K562 (cell line): Measurements from ENCODE around the gene DLL4. TPM values are rescaled to one million over a fixed set of nuclear protein-coding genes. Genes with fewer than 3 reads are reported as not detected.
A peak's percentile ranks its signal among the peaks of the same experiment; 100 is the strongest.

Experiments used
- ATAC-seq: fragments of 200-7000 bp; cut with Tn5 transposase; 3 replicates; pipeline ENCODE4 v1.9.1; 2020; ENCODE audit warnings: moderate library complexity
- BruUV-seq: library from RNA; stranded (reverse); fragments of 400-500 nt; replicated peaks from 2 replicates; lab custom pipeline; 2021; lab: Mats Ljungman, UMichigan
- CTCF ChIA-PET: fragments of 300-600 bp; formaldehyde crosslinking; extraction: SDS; loops from one replicate; lab custom pipeline; 2021; ENCODE audit warnings: low intra/inter-chr PET ratio; lab: Yijun Ruan, JAX
- POLR2A ChIA-PET: fragments of 300-600, 350-650 bp; sonication (Branson Sonifier 250); formaldehyde crosslinking; extraction: SDS; loops from one replicate; lab custom pipeline; 2021; ENCODE audit warnings: antibody characterized with exemption, inconsistent platforms; lab: Yijun Ruan, JAX
- DNase-seq, 4 experiments: peaks; one replicate each; pipeline versions ENCODE4 v3.0.0 to v3.0.0-alpha.2; 2011 to 2018; ENCODE audit warnings: low spot score in 3 of 4, mixed read lengths in 3 of 4; ENCODE audit errors: extremely low read depth in 1 of 4
- FAIRE-seq: peaks from 2 replicates; lab custom pipeline; 2011; peaks lifted over from hg19 to GRCh38; lab: Jason Lieb, UNC
- H2AFZ ChIP-seq: 2 replicates; pipeline ENCODE4 v1.6.0; 2011; ENCODE audit warnings: low read depth, low read length, control low read depth, inconsistent platforms
- H3K27ac ChIP-seq: fragments of 200-600 bp; 3 replicates; pipeline ENCODE4 v1.8.0; 2011; ENCODE audit warnings: low read depth, mild to moderate bottlenecking, control low read depth, inconsistent platforms, low read length, moderate library complexity, mixed read lengths; ENCODE audit errors: extremely low read depth
- H3K27me3 ChIP-seq, 2 experiments: fragments of 300-600 bp in 1 of 2; 2 replicates in 1 of 2; 3 replicates in 1 of 2; pipeline versions ENCODE4 v1.6.0 to v1.8.0; 2011; ENCODE audit warnings: inconsistent platforms in 2 of 2, low read length in 2 of 2, mild to moderate bottlenecking in 1 of 2, mixed read lengths in 1 of 2, moderate library complexity in 1 of 2; ENCODE audit not compliant: control insufficient read depth in 2 of 2, insufficient read depth in 2 of 2
- H3K36me3 ChIP-seq: fragments of 300-600 bp; 3 replicates; pipeline ENCODE4 v1.8.0; 2011; ENCODE audit warnings: mild to moderate bottlenecking, low read length, inconsistent platforms; ENCODE audit not compliant: control insufficient read depth, insufficient read depth
- H3K4me1 ChIP-seq, 2 experiments: fragments of 200-600 bp in 1 of 2; replicated peaks in 1 of 2; 2 replicates in 1 of 2; 3 replicates in 1 of 2; pipeline versions ENCODE4 v1.5.1 to v1.8.0; 2011; ENCODE audit warnings: inconsistent platforms in 2 of 2, low read length in 2 of 2, mild to moderate bottlenecking in 1 of 2, mixed read lengths in 1 of 2, moderate library complexity in 1 of 2; ENCODE audit not compliant: control insufficient read depth in 2 of 2, insufficient read depth in 2 of 2
- H3K4me2 ChIP-seq: 2 replicates; pipeline ENCODE4 v1.6.1; 2011; ENCODE audit warnings: low read length, control low read depth, inconsistent platforms, mixed read lengths; ENCODE audit not compliant: insufficient read depth
- H3K4me3 ChIP-seq: fragments of 200-600 bp; sonication (generic), shearing (Covaris generic); 2 replicates; pipeline ENCODE4 v1.5.1; 2016; ENCODE audit warnings: control low read depth, inconsistent platforms
- H3K79me2 ChIP-seq: fragments of 200-600 bp; 3 replicates; pipeline ENCODE4 v1.8.0; 2011; ENCODE audit warnings: low read length, inconsistent platforms; ENCODE audit not compliant: control insufficient read depth, insufficient read depth
- H3K9ac ChIP-seq, 2 experiments: 2 replicates each; pipeline versions ENCODE4 v1.6.0 to v1.6.1; 2011; ENCODE audit warnings: low read depth in 2 of 2, low read length in 2 of 2, control low read depth in 1 of 2, inconsistent platforms in 1 of 2, mild to moderate bottlenecking in 1 of 2, mixed read lengths in 1 of 2; ENCODE audit not compliant: insufficient read depth in 1 of 2
- H3K9me1 ChIP-seq: one replicate; pipeline ENCODE4 v1.6.0; 2011; ENCODE audit warnings: inconsistent platforms, mild to moderate bottlenecking, low read length, moderate library complexity; ENCODE audit not compliant: control insufficient read depth, insufficient read depth
- H3K9me3 ChIP-seq: replicated peaks from 2 replicates; pipeline ENCODE4 v1.5.1; 2011; ENCODE audit warnings: low read depth, low read length, inconsistent platforms; ENCODE audit not compliant: control insufficient read depth, insufficient read depth
- H4K20me1 ChIP-seq: replicated peaks from 2 replicates; pipeline ENCODE4 v1.6.1; 2011; ENCODE audit warnings: low read length, inconsistent platforms, mixed read lengths; ENCODE audit not compliant: control insufficient read depth, insufficient read depth
- DNMT1 ChIP-seq: fragments of 450-650 bp; IDR thresholded peaks from 2 replicates; pipeline ENCODE4 v1.6.1; 2016; ENCODE audit warnings: antibody characterized with exemption, mild to moderate bottlenecking
- EP400 ChIP-seq: fragments of 450-650 bp; IDR thresholded peaks from 2 replicates; pipeline ENCODE4 v1.6.1; 2017; ENCODE audit warnings: antibody characterized with exemption, mild to moderate bottlenecking, moderate library complexity
- HDAC6 ChIP-seq: IDR thresholded peaks from 2 replicates; pipeline ENCODE4 v1.6.1; 2012; ENCODE audit warnings: low read depth, mild to moderate bottlenecking, control low read depth, inconsistent platforms, low read length, moderate library complexity
- HMGN3 ChIP-seq: IDR thresholded peaks from 2 replicates; pipeline ENCODE4 v1.6.1; 2011; ENCODE audit warnings: borderline replicate concordance, low read depth, mild to moderate bottlenecking, mixed read lengths, low read length; ENCODE audit not compliant: insufficient read length; ENCODE audit errors: extremely low read depth
- NBN ChIP-seq: fragments of 450-650 bp; IDR thresholded peaks from 2 replicates; pipeline ENCODE4 v1.6.1; 2016; ENCODE audit warnings: low read depth, mild to moderate bottlenecking
- NR2C1 ChIP-seq, 2 experiments: fragments of 450-650 bp; IDR thresholded peaks; 2 replicates each; pipeline ENCODE4 v1.6.1; 2017; ENCODE audit warnings: mild to moderate bottlenecking in 2 of 2, antibody characterized with exemption in 1 of 2, inconsistent platforms in 1 of 2, missing compliant biosample characterization in 1 of 2, missing genetic modification characterization in 1 of 2
- YBX1 ChIP-seq: fragments of 450-650 bp; IDR thresholded peaks from 2 replicates; pipeline ENCODE4 v1.7.1; 2016; ENCODE audit warnings: mild to moderate bottlenecking
- WGBS: fragments of 100-300 bp; shearing (Covaris generic); methylation state at CpG from one replicate; pipeline ENCODE4 v1.1.6; 2016; ENCODE audit warnings: low coverage, mixed read lengths; ENCODE audit not compliant: insufficient coverage; ENCODE audit errors: missing lambda C conversion rate; 5-methylcytosine and 5-hydroxymethylcytosine counted together
- in situ Hi-C: fragments of 300-500 bp; cut with MboI; formaldehyde crosslinking; loops from 4 replicates; pipeline ENCODE4 v1.15.0; 2018; ENCODE audit warnings: inconsistent platforms, mixed read lengths
- intact Hi-C: fragments of 100-400 bp; cut with micrococcal nuclease; formaldehyde crosslinking; loops from 2 replicates; pipeline ENCODE4 v1.14.2; 2022
- polyA plus RNA-seq, 8 experiments: library from polyadenylated mRNA; depleted of rRNA in 4 of 8; stranded (reverse) in 5 of 8; unstranded in 3 of 8; fragments of >200 nt; fragmentation: Nextera tagmentation in 2 of 8; fragmentation: Illumina TruSeq in 1 of 8; extraction: Ambion mirVana in 2 of 8; extraction: Trizol in 1 of 8; gene quantifications; 2 replicates each; pipeline versions ENCODE4 v1.2.1 to v1.2.3, GENCODE V29; 2011 to 2014; ENCODE audit warnings: inconsistent platforms in 1 of 8, missing spikeins in 1 of 8
- total RNA-seq, 7 experiments: library from RNA; depleted of rRNA in 6 of 7; stranded (reverse); fragments of >200 nt in 6 of 7; fragmentation: Illumina TruSeq in 2 of 7; extraction: Trizol in 2 of 7; gene quantifications; 2 replicates each; pipeline versions ENCODE4 v1.2.1 to v1.2.3, GENCODE V29; 2011 to 2021; ENCODE audit warnings: low replicate concordance in 1 of 7
- TF ChIP-seq, protein P1 (sequence below): sonication (generic); formaldehyde crosslinking; IDR thresholded peaks from 2 replicates; pipeline ENCODE4 v1.5.0; 2020; ENCODE audit warnings: missing genetic modification reagents
- TF ChIP-seq, protein P2 (sequence below): fragments of 250-450 bp; sonication (Bioruptor Pico); IDR thresholded peaks from 2 replicates; pipeline ENCODE4 v1.6.1; 2021; ENCODE audit warnings: mild to moderate bottlenecking

DLL4 gene
- total and polyA plus RNA-seq, 9 of the 15 experiments (the other 6 are each of a cell fraction or from before 2014, with no cell fraction given), result 0.04 to 1.1 (median 0.41) TPM; not detected in 1

GRCh38 chr15:40933517-40933902, 4.4 kb downstream of the DLL4 start:
- BruUV-seq, result no TSS peak

More at GRCh38 chr15:40933517-40933902, 4.4 kb downstream of the DLL4 start:
- no peaks in the 10 kb centered on the region for H3K9me3 ChIP-seq
- ChIA-PET POLR2A (interaction anchor here (0.6 kb wide), 1 partner anchor 29 kb away, joined by 3 read pairs; no protein-coding TSS in a partner anchor), CTCF (no interaction called here)
- WGBS, result 7% methylated on average over 3 of the region's 3 CpGs
- no peak overlapping the region for H3K4me3 ChIP-seq
- no peak overlapping the region for H3K4me2 ChIP-seq
- DNase-seq, result no peak
- intact Hi-C loops, result no loop called here
- no peaks in the 10 kb centered on the region for H3K36me3 ChIP-seq
- H3K79me2 ChIP-seq, result no peaks in the 10 kb centered on the region
- FAIRE-seq, result no peak
- TF ChIP-seq HDAC6 (no peak), NR2C1 (IDR thresholded peaks at IDR 0.05) (no peak), NR2C1 (tag; IDR thresholded peaks at IDR 0.05) (no peak), DNMT1 (no peak), NBN (no peak), YBX1 (no peak), HMGN3 (no peak), EP400 (no peak)
- TF ChIP-seq, protein P1, sequence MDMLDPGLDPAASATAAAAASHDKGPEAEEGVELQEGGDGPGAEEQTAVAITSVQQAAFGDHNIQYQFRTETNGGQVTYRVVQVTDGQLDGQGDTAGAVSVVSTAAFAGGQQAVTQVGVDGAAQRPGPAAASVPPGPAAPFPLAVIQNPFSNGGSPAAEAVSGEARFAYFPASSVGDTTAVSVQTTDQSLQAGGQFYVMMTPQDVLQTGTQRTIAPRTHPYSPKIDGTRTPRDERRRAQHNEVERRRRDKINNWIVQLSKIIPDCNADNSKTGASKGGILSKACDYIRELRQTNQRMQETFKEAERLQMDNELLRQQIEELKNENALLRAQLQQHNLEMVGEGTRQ, result no peak
- TF ChIP-seq, protein P2, sequence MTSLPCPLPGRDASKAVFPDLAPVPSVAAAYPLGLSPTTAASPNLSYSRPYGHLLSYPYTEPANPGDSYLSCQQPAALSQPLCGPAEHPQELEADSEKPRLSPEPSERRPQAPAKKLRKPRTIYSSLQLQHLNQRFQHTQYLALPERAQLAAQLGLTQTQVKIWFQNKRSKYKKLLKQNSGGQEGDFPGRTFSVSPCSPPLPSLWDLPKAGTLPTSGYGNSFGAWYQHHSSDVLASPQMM (CRISPR knock-in tag), result no peak
- no peaks in the 10 kb centered on the region for H4K20me1 ChIP-seq
- no peak overlapping the region for H3K27ac ChIP-seq
- peaks cover 0 to 7% of the 10 kb centered on the region in 2 experiments; a peak in 1 of 5 replicates for H3K27me3 ChIP-seq
- H3K9me1 ChIP-seq, result peaks cover 3% of the 10 kb centered on the region
- in situ Hi-C loops, result no loop called here
- H3K9ac ChIP-seq, result no peak overlapping the region
- peaks cover 10 to 45% of the 10 kb centered on the region in 2 experiments for H3K4me1 ChIP-seq
- 0 out of 2 replicates have a peak overlapping the region, but pooled peaks have one; percentile 14 for H2AFZ ChIP-seq
- no peak for ATAC-seq
